Kidney (tissue), 14 donors: ENCODE data around the gene SNF8. TPM values are rescaled to one million over a fixed set of nuclear protein-coding genes. Genes with fewer than 3 reads are reported as not detected.

Source experiments
- DNase-seq, 5 donors: peaks; one replicate each; pipeline ENCODE4 v3.0.0-alpha.2; 2013 to 2020
- FAIRE-seq: peaks from 2 replicates; lab custom pipeline; 2012; peaks lifted over from hg19 to GRCh38; lab: Jason Lieb, UNC
- H3K27ac ChIP-seq, 2 donors: one replicate each; pipeline ENCODE4 v1.7.0; 2013; ENCODE audit warnings: low read depth in 2 of 2, low read length in 2 of 2, inconsistent platforms in 1 of 2
- H3K27me3 ChIP-seq: one replicate; pipeline ENCODE4 v1.7.1; 2013; ENCODE audit warnings: low read length, inconsistent platforms; ENCODE audit not compliant: control insufficient read depth, insufficient read depth
- H3K36me3 ChIP-seq, 3 donors: one replicate each; pipeline versions ENCODE4 v1.7.0 to v1.7.1; 2013; ENCODE audit warnings: low read length in 3 of 3, control low read depth in 1 of 3, inconsistent platforms in 1 of 3; ENCODE audit not compliant: insufficient read depth in 3 of 3, control insufficient read depth in 2 of 3
- H3K4me1 ChIP-seq, 3 donors: one replicate each; pipeline versions ENCODE4 v1.7.0 to v1.7.1; 2013; ENCODE audit warnings: low read length in 3 of 3, inconsistent platforms in 1 of 3, low read depth in 1 of 3; ENCODE audit not compliant: control insufficient read depth in 2 of 3, insufficient read depth in 2 of 3
- H3K4me3 ChIP-seq, 3 donors: one replicate each; pipeline versions ENCODE4 v1.7.0 to v1.8.1; 2013; ENCODE audit warnings: low read length in 3 of 3, control low read depth in 1 of 3, inconsistent platforms in 1 of 3
- H3K9ac ChIP-seq, 3 donors: one replicate each; pipeline versions ENCODE4 v1.7.0 to v1.7.1; 2013; ENCODE audit warnings: low read length in 3 of 3, control low read depth in 1 of 3, inconsistent platforms in 1 of 3
- H3K9me3 ChIP-seq, 3 donors: one replicate each; pipeline versions ENCODE4 v1.7.0 to v1.7.1; 2013; ENCODE audit warnings: low read length in 3 of 3, control low read depth in 1 of 3, inconsistent platforms in 1 of 3; ENCODE audit not compliant: control insufficient read depth in 2 of 3, insufficient read depth in 1 of 3
- intact Hi-C: fragments of 100-400 bp; cut with DNase I; formaldehyde crosslinking; loops from one replicate; pipeline ENCODE4 v1.11.1; 2022
- polyA plus RNA-seq: library from polyadenylated mRNA; stranded (reverse); fragments of 350-450 nt; fragmentation: Illumina TruSeq; extraction: RNeasy Lipid Tissue Mini Kit (QIAGEN cat#74804); gene quantifications from one replicate; pipeline ENCODE4 v1.2.3, GENCODE V29; 2014; ENCODE audit warnings: low read depth, low replicate concordance; ENCODE audit not compliant: insufficient read depth
- total RNA-seq: library from RNA; stranded (reverse); fragmentation: NEBNext Ultra II Directional; extraction: Animal tissue kit (Norgen Biotek cat#: 25700); gene quantifications from one replicate; pipeline ENCODE4 v1.2.1, GENCODE V29; 2021
- TF ChIP-seq, protein P1 (sequence below): IDR thresholded peaks from 3 replicates; pipeline ENCODE4 v1.5.1; 2012; ENCODE audit warnings: mild to moderate bottlenecking, moderate library complexity, borderline replicate concordance; ENCODE audit not compliant: insufficient read depth; ENCODE audit errors: extremely low read depth
- donor health status: control.
- donor health status: control.
- donor health status: control.
- donor health status: control.
- donor health status: control.
- donor health status: DM: yes; HTN: yes; CAD: no.
- donor health status: Normal renal cell carcinoma (clear cell type).

The SNF8 gene
- total and polyA plus RNA-seq, 2 donors from 2014 or later, result 110 to 203 TPM

DNA sequence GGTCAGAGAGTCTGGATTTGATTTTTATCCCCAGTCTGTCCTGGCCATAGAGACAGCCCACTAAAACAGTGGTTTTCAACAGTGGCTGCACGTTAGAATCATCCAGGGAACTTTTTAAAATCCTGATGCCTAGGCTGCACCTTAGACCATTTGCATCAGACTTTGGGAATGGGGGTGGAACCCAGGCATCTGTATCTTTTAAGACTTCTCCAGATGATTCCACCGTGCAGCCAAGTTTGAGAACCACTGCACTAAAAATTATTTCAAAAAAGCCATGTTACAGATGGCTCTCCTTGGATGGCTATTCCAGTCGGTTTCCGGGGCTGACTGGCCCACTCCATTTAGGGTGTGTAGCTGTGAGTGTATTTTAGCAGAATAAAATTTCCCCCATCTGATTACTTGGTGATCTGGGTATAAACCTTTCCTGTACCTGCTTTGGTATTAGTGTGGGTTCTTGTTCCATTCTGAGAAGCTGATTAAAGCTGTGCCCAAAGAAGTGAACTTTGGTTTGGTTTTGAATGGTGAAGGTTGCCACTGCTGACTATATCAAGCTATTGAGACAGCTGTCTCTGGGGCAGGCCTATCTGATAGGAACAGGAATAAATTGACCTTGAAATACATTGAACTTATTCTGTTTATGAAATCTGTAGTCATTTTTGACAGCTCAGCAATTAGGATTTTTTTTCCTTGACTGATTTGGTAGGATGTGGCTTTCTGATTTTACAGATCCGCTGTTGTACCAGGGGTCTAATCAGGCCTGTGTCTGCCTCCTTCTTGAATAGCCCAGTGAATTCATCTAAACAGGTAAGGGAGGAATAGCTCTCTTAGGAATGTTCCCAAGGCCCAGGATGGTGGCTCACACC lies 50.8 kb downstream of the SNF8 start:
- intact Hi-C loops, result no loop called here
- H3K4me3 ChIP-seq, result peak overlapping the region; percentile 94 to 98 (median 97)

DNA sequence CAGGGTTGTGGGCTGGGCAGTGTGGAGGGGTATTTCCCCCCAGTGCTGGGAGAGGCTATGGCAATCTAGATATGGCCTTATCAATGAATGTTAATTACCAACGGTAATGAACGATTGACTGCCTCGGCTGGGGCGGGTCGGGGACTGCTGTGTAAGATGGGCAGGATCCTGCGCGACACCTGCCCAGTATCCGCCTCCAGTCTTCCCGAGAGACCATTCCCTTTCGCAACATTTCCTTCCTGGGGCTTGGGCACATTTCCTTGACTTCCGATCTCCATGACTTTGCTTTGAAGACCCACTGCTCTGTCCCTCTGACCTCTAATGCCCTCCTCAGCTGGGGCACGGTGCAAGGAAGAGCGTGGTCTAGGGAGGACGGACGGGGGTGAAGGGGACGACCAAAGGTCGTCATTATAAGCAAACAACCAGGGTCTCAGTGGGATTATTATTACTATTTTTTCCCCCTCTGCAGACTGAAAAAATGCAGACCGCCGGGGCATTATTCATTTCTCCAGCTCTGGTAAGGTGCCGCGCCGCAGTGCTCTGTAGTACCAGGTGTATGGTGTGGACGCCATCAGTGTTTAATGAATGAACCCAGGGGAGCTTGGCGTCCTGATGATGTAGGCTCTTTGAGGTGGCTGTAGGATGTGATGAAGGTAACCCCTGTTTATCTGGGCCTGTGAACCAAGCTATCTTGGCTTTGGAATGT lies 51.5 kb downstream of the SNF8 start:
- H3K9ac ChIP-seq, result peak overlapping the region; percentile 80 to 86 (median 85)
- DNase-seq (peak in 1 of 5 donors; percentile 34), FAIRE-seq (no peak)
- TF ChIP-seq, protein P1, sequence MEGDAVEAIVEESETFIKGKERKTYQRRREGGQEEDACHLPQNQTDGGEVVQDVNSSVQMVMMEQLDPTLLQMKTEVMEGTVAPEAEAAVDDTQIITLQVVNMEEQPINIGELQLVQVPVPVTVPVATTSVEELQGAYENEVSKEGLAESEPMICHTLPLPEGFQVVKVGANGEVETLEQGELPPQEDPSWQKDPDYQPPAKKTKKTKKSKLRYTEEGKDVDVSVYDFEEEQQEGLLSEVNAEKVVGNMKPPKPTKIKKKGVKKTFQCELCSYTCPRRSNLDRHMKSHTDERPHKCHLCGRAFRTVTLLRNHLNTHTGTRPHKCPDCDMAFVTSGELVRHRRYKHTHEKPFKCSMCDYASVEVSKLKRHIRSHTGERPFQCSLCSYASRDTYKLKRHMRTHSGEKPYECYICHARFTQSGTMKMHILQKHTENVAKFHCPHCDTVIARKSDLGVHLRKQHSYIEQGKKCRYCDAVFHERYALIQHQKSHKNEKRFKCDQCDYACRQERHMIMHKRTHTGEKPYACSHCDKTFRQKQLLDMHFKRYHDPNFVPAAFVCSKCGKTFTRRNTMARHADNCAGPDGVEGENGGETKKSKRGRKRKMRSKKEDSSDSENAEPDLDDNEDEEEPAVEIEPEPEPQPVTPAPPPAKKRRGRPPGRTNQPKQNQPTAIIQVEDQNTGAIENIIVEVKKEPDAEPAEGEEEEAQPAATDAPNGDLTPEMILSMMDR, result no peak
- intact Hi-C loops, result no loop called here
- no peaks in the 10 kb centered on the region for H3K9me3 ChIP-seq
- peak overlapping the region; percentile 94 to 98 (median 97) for H3K4me3 ChIP-seq
- peaks cover 0 to 10% (median 3%) of the 10 kb centered on the region in 3 donors for H3K4me1 ChIP-seq
- H3K36me3 ChIP-seq, result peaks cover 0 to 17% (median 16%) of the 10 kb centered on the region in 3 donors
- H3K27ac ChIP-seq, result peak overlapping the region; percentile 84 to 90
- no peaks in the 10 kb centered on the region for H3K27me3 ChIP-seq

More for the DNA sequence above, 50.8 kb downstream of the SNF8 start:
- H3K9ac ChIP-seq, result peak overlapping the region; percentile 52 to 85 (median 80)
- H3K4me1 ChIP-seq, result peaks cover 0 to 10% (median 3%) of the 10 kb centered on the region in 3 donors
- FAIRE-seq, result no peak
- H3K27ac ChIP-seq, result no peak overlapping the region
- TF ChIP-seq, protein P1, result no peak
- no peak for DNase-seq
- no peaks in the 10 kb centered on the region for H3K27me3 ChIP-seq
- peaks cover 0 to 21% (median 17%) of the 10 kb centered on the region in 3 donors for H3K36me3 ChIP-seq
- no peaks in the 10 kb centered on the region for H3K9me3 ChIP-seq

DNA sequence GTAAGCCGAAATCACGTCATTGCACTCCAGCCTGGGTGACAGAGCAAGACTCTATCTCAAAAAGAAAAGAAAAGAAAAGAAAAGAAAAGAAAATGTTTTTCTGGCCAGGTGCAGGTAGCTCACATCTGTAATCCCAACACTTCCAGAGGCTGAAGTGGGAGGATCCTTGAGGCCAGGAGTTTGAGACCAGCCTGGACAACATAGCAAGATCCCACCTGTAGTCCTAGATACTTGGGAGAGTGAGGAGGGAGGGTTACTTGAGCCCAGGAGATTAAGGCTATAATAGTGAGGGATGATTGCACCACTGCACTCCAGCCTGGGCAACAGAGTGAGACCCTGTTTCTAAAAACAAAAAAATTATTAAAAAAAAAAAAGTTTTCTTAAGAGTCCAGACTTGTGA lies 54.6 kb downstream of the SNF8 start:
- H3K4me1 ChIP-seq, result peaks cover 0 to 10% (median 3%) of the 10 kb centered on the region in 3 donors
- no peak overlapping the region for H3K4me3 ChIP-seq
- H3K27me3 ChIP-seq, result no peaks in the 10 kb centered on the region
- no peak overlapping the region for H3K27ac ChIP-seq
- no peak for FAIRE-seq
- TF ChIP-seq, protein P1, result no peak
- no peak overlapping the region for H3K9ac ChIP-seq
- intact Hi-C loops, result no loop called here
- peaks cover 0 to 2% (median 0%) of the 10 kb centered on the region in 3 donors for H3K36me3 ChIP-seq
- no peaks in the 10 kb centered on the region for H3K9me3 ChIP-seq
- no peak for DNase-seq
